SU-DHL-6 (cell line): ENCODE results near the gene C6orf132.
A peak's percentile ranks its signal among the peaks of the same experiment; 100 is the strongest.
"Not testable (repeated sequence)": the region's sequence is repeated elsewhere in the genome, so short reads cannot be mapped to it uniquely, and the experiment has no call there.

Source experiments
- H2AFZ ChIP-seq: fragments of 200-600 bp; sonication (generic); 2 replicates; pipeline ENCODE4 v1.6.1; 2014; ENCODE audit warnings: low read depth, mild to moderate bottlenecking, moderate library complexity, mixed read lengths, antibody characterized with exemption, low read length; ENCODE audit not compliant: severe bottlenecking
- H3F3A ChIP-seq: fragments of 200-600 bp; shearing (Covaris generic); 2 replicates; pipeline ENCODE4 v1.6.0; 2016; ENCODE audit warnings: antibody characterized with exemption, mild to moderate bottlenecking; ENCODE audit not compliant: insufficient read depth
- H3K27ac ChIP-seq: fragments of 200-600 bp; sonication (generic); 2 replicates; pipeline ENCODE4 v1.5.1; 2016; ENCODE audit warnings: low read depth, mild to moderate bottlenecking, low read length, moderate library complexity, mixed read lengths
- H3K27me3 ChIP-seq: fragments of 200-600 bp; sonication (generic), shearing (Covaris generic); 2 replicates; pipeline ENCODE4 v1.6.0; 2014; ENCODE audit warnings: mild to moderate bottlenecking, low read length
- H3K36me3 ChIP-seq: fragments of 200-600 bp; sonication (generic); 2 replicates; pipeline ENCODE4 v1.6.1; 2014; ENCODE audit warnings: mild to moderate bottlenecking, low read length, mixed read lengths
- H3K4me2 ChIP-seq: fragments of 300-600, 200-600 bp; shearing (Covaris generic), sonication (generic); 2 replicates; pipeline ENCODE4 v1.6.0; 2014; ENCODE audit warnings: low read length, low read depth, mild to moderate bottlenecking; ENCODE audit not compliant: poor library complexity, severe bottlenecking
- H3K4me3 ChIP-seq: fragments of 200-600 bp; sonication (generic); 2 replicates; pipeline ENCODE4 v1.5.1; 2014; ENCODE audit warnings: antibody characterized with exemption, low read length, mild to moderate bottlenecking, mixed read lengths; ENCODE audit not compliant: insufficient read depth, poor library complexity, severe bottlenecking
- H3K79me2 ChIP-seq: fragments of 200-600 bp; sonication (generic); 2 replicates; pipeline ENCODE4 v1.6.1; 2014; ENCODE audit warnings: mild to moderate bottlenecking, low read length, moderate library complexity; ENCODE audit not compliant: insufficient read depth
- H3K9ac ChIP-seq: fragments of 200-600 bp; sonication (generic); 2 replicates; pipeline ENCODE4 v1.7.0; 2014; ENCODE audit warnings: mild to moderate bottlenecking, low read length
- H3K9me2 ChIP-seq: fragments of 200-600 bp; sonication (generic); replicated peaks from 2 replicates; pipeline ENCODE4 v1.6.1; 2014; ENCODE audit warnings: low read length; ENCODE audit not compliant: insufficient read depth
- H3K9me3 ChIP-seq: fragments of 200-600 bp; sonication (generic); 2 replicates; pipeline ENCODE4 v1.6.1; 2014; ENCODE audit warnings: low read length, mixed read lengths; ENCODE audit not compliant: insufficient read depth
- H4K20me1 ChIP-seq: fragments of 200-600 bp; sonication (generic); 2 replicates; pipeline ENCODE4 v1.6.1; 2014; ENCODE audit warnings: low read depth, mild to moderate bottlenecking, antibody characterized with exemption, low read length, moderate library complexity, mixed read lengths
- CTCF ChIP-seq: fragments of 200-600 bp; sonication (generic); IDR thresholded peaks from one replicate; pipeline ENCODE4 v1.5.1; 2017; ENCODE audit warnings: antibody characterized with exemption, mild to moderate bottlenecking, low read length, moderate library complexity; ENCODE audit not compliant: insufficient read depth, poor library complexity, severe bottlenecking
- EZH2phosphoT487 ChIP-seq: fragments of 200-600 bp; sonication (generic), shearing (Covaris generic); conservative IDR thresholded peaks from 2 replicates; pipeline ENCODE4 v1.6.1; 2018; ENCODE audit warnings: mild to moderate bottlenecking, antibody characterized with exemption, low read length, moderate library complexity, mixed read lengths

C6orf132 gene

GRCh38 chr6:42175860-42176259 is 33.4 kb upstream of the C6orf132 start:
- Histone ChIP-seq H4K20me1 (no peaks in the 10 kb centered on the region), H3K9me3 (no peaks in the 10 kb centered on the region), H3F3A (no peaks in the 10 kb centered on the region), H3K4me2 (no peak overlapping the region), H2AFZ (no peak overlapping the region), H3K36me3 (no peaks in the 10 kb centered on the region), H3K27ac (no peak overlapping the region), H3K27me3 (no peaks in the 10 kb centered on the region), H3K9me2 (no peaks in the 10 kb centered on the region), H3K4me3 (no peak overlapping the region), H3K9ac (no peak overlapping the region), H3K79me2 (no peaks in the 10 kb centered on the region)
- TF ChIP-seq CTCF (peak; percentile 29), EZH2phosphoT487 (no peak)

- Histone ChIP-seq H3K27ac (no peak within 1 kb of the TSS), H3K9me3 (no peaks in the 10 kb centered on the region), H3K9me2 (no peaks in the 10 kb centered on the region), H3K27me3 (no peaks in the 10 kb centered on the region), H3K9ac (no peak within 1 kb of the TSS), H2AFZ (no peak within 1 kb of the TSS), H3F3A (no peaks in the 10 kb centered on the region), H4K20me1 (no peaks in the 10 kb centered on the region), H3K79me2 (no peaks in the 10 kb centered on the region), H3K4me2 (no peak within 1 kb of the TSS), H3K36me3 (no peaks in the 10 kb centered on the region), H3K4me3 (no peak within 1 kb of the TSS)
- TF ChIP-seq EZH2phosphoT487 (no peak), CTCF (no peak)
Observed at GRCh38 chr6:42173101-42173500, 30.7 kb upstream of the C6orf132 start, which contains the start of gene GUCA1A. Gene GUCA1A, plus strand, starts transcription at chr6:42173364. Its CDS starts 250 bp downstream, at chr6:42173614.

GRCh38 chr6:42171813-42172581 is 29.6 kb upstream of the C6orf132 start:
- Histone ChIP-seq H4K20me1 (no peaks in the 10 kb centered on the region), H2AFZ (no peak overlapping the region), H3F3A (no peaks in the 10 kb centered on the region), H3K4me3 (no peak overlapping the region), H3K27ac (no peak overlapping the region), H3K27me3 (no peaks in the 10 kb centered on the region), H3K9me3 (no peaks in the 10 kb centered on the region), H3K4me2 (no peak overlapping the region), H3K36me3 (no peaks in the 10 kb centered on the region), H3K79me2 (no peaks in the 10 kb centered on the region), H3K9me2 (no peaks in the 10 kb centered on the region), H3K9ac (no peak overlapping the region)
- TF ChIP-seq EZH2phosphoT487 (no peak), CTCF (no peak)

GRCh38 chr6:42169780-42170179 is 27.4 kb upstream of the C6orf132 start:
- H3K27me3 ChIP-seq, H3K27ac ChIP-seq, H3K9me2 ChIP-seq, H4K20me1 ChIP-seq, H3K9ac ChIP-seq, H3F3A ChIP-seq, H3K36me3 ChIP-seq, H3K79me2 ChIP-seq, H3K9me3 ChIP-seq, H2AFZ ChIP-seq, H3K4me3 ChIP-seq, H3K4me2 ChIP-seq: not testable (repeated sequence)
